Sigmoid colon (tissue), 7 donors: Measurements from ENCODE around the gene NKIRAS2. TPM values are rescaled to one million over a fixed set of nuclear protein-coding genes. Genes with fewer than 3 reads are reported as not detected.
"Not testable (repeated sequence)": the region's sequence is repeated elsewhere in the genome, so short reads cannot be mapped to it uniquely, and the experiment has no call there.

Source experiments
- DNase-seq: peaks from one replicate; pipeline ENCODE4 v3.0.0-alpha.2; 2019
- H3K27ac ChIP-seq, 4 donors: fragments of 200-600 bp; sonication (generic); one replicate each; pipeline ENCODE4 v1.5.1; 2016 to 2019; ENCODE audit warnings: mild to moderate bottlenecking in 1 of 4
- H3K27me3 ChIP-seq, 3 donors: fragments of 200-600 bp; sonication (generic); one replicate each; pipeline ENCODE4 v1.5.1; 2019; ENCODE audit warnings: mild to moderate bottlenecking in 1 of 3
- H3K36me3 ChIP-seq, 4 donors: fragments of 200-600 bp; sonication (generic); one replicate each; pipeline ENCODE4 v1.5.1; 2016 to 2019
- H3K4me1 ChIP-seq, 4 donors: fragments of 200-600 bp; sonication (generic); one replicate each; pipeline ENCODE4 v1.5.1; 2017 to 2019
- H3K4me3 ChIP-seq, 4 donors: fragments of 200-600 bp; sonication (generic); one replicate each; pipeline ENCODE4 v1.5.1; 2017 to 2019; ENCODE audit warnings: mild to moderate bottlenecking in 2 of 4, moderate library complexity in 1 of 4
- H3K9me3 ChIP-seq, 4 donors: fragments of 200-600 bp in 3 of 4; sonication (generic) in 3 of 4; one replicate each; pipeline versions ENCODE4 v1.5.1 to v1.6.1; 2013 to 2019
- CTCF ChIP-seq, 4 experiments: fragments of 450-650 bp in 3 of 4; fragments of 200-600 bp in 1 of 4; IDR thresholded peaks; one replicate each; pipeline ENCODE4 v1.5.1; 2016 to 2019; ENCODE audit warnings: antibody characterized with exemption in 4 of 4, mild to moderate bottlenecking in 3 of 4, moderate library complexity in 2 of 4
- EP300 ChIP-seq, 4 donors: sonication (generic); formaldehyde crosslinking; IDR thresholded peaks; one replicate each; pipeline ENCODE4 v1.6.1; 2017; ENCODE audit warnings: antibody characterized with exemption in 4 of 4
- POLR2A ChIP-seq, 2 donors: fragments of 450-650 bp; IDR thresholded peaks; one replicate each; pipeline ENCODE4 v1.6.1; 2016; ENCODE audit warnings: antibody characterized with exemption in 2 of 2, mild to moderate bottlenecking in 2 of 2, moderate library complexity in 2 of 2
- POLR2AphosphoS5 ChIP-seq, 4 donors: sonication (generic); formaldehyde crosslinking; IDR thresholded peaks; one replicate each; pipeline ENCODE4 v1.6.1; 2017; ENCODE audit warnings: antibody characterized with exemption in 4 of 4
- WGBS, 2 donors: extraction: QIAGEN DNeasy Blood & Tissue Kit; methylation state at CpG; one replicate each; pipeline ENCODE4 v1.1.7; 2013; 5-methylcytosine and 5-hydroxymethylcytosine counted together
- intact Hi-C: fragments of 100-400 bp; cut with DNase I; formaldehyde crosslinking; loops from one replicate; pipeline ENCODE4 v1.15.1; 2023
- polyA plus RNA-seq, 3 donors: library from polyadenylated mRNA; stranded (reverse); fragments of 200-250 nt; gene quantifications; one replicate each; pipeline ENCODE4 v1.2.3, GENCODE V29; 2013
- total RNA-seq, 4 donors: library from RNA; depleted of rRNA; stranded (reverse); fragments of >200 nt; gene quantifications; one replicate each; pipeline ENCODE4 v1.1.0, GENCODE V29; 2016
- donor health status: healthy with polysubstance abuse.
- donor health status: Bipolar disorder and iron deficiency.
- donor health status: healthy.

NKIRAS2 gene
- total and polyA plus RNA-seq, 7 donors, result 28.5 to 35.4 (median 32.6) TPM

GRCh38 chr17:42002175-42002791, 17.6 kb upstream of the NKIRAS2 start:
- TF ChIP-seq CTCF (IDR thresholded peaks at IDR 0.05), result no peak
- no peak for DNase-seq
- Histone ChIP-seq H3K4me3 (no peak overlapping the region), H3K9me3 (no peaks in the 10 kb centered on the region), H3K27ac (no peak overlapping the region), H3K36me3 (peaks cover 10 to 60% (median 27%) of the 10 kb centered on the region in 4 donors), H3K27me3 (no peaks in the 10 kb centered on the region), H3K4me1 (peaks cover 0 to 29% (median 25%) of the 10 kb centered on the region in 4 donors)
- 89 to 90% methylated on average over 7 of the region's 7 CpGs for WGBS, 2 donors
- intact Hi-C loops, result no loop called here

- Histone ChIP-seq H3K9me3 (no peaks in the 10 kb centered on the region), H3K36me3 (peaks cover 8 to 55% (median 22%) of the 10 kb centered on the region in 4 donors), H3K4me1 (peaks cover 0 to 35% (median 25%) of the 10 kb centered on the region in 4 donors), H3K27ac (peak overlapping the region in 2 of 4 donors; percentile 2 to 22), H3K27me3 (no peaks in the 10 kb centered on the region), H3K4me3 (no peak overlapping the region)
- intact Hi-C loops, result no loop called here
- no peak for DNase-seq
- WGBS, 2 donors, result 26 to 67% methylated on average over 3 of the region's 3 CpGs
- TF ChIP-seq POLR2AphosphoS5 (IDR thresholded peaks at IDR 0.05) (no peak), EP300 (IDR thresholded peaks at IDR 0.05) (no peak), CTCF (IDR thresholded peaks at IDR 0.05) (no peak), POLR2A (IDR thresholded peaks at IDR 0.05) (no peak)
Measured at GRCh38 chr17:42002792-42003301, 17.0 kb upstream of the NKIRAS2 start.

DNA sequence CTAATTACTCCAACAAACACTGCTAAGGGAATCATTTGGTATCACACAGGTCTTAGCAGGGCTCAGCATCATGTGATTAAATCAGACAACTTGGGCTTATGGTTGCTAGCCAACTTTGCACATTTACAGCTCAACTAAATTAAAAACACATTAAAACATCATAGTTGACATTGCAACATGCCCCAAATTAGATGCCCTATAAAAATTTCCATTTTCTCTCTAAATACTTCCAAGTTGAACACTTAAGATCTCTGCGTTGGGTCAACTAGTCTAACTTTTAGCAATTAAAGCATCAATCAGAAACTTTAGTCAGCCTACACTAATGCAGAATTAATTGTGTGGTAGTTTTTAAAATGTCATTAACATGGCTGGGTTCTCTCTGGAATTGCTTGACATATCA, 14.7 kb upstream of the NKIRAS2 start:
- WGBS, 2 donors, result 79 to 90% methylated on average over 1 of the region's 1 CpG
- peaks cover 0 to 47% (median 36%) of the 10 kb centered on the region in 4 donors for H3K4me1 ChIP-seq
- intact Hi-C loops, result no loop called here

GRCh38 chr17:42009170-42009569, 10.7 kb upstream of the NKIRAS2 start:
- WGBS, 2 donors, result 74 to 79% methylated on average over 4 of the region's 4 CpGs
- no peaks in the 10 kb centered on the region for H3K27me3 ChIP-seq
- no peaks in the 10 kb centered on the region for H3K36me3 ChIP-seq
- no peak overlapping the region for H3K4me3 ChIP-seq
- TF ChIP-seq POLR2AphosphoS5 (IDR thresholded peaks at IDR 0.05), result no peak
- no peak for TF ChIP-seq POLR2A (IDR thresholded peaks at IDR 0.05)
- peak in 1 of 4 experiments; percentile 12 for TF ChIP-seq CTCF (IDR thresholded peaks at IDR 0.05)
- TF ChIP-seq EP300 (IDR thresholded peaks at IDR 0.05), result no peak
- no peak for DNase-seq
- H3K4me1 ChIP-seq, result peaks cover 0 to 74% (median 66%) of the 10 kb centered on the region in 4 donors
- intact Hi-C loops, result no loop called here
- no peaks in the 10 kb centered on the region for H3K9me3 ChIP-seq
- no peak overlapping the region for H3K27ac ChIP-seq

More for the DNA sequence above, 14.7 kb upstream of the NKIRAS2 start:
- Histone ChIP-seq H3K4me3 (no peak overlapping the region), H3K9me3 (no peaks in the 10 kb centered on the region), H3K27me3 (no peaks in the 10 kb centered on the region), H3K36me3 (peaks cover 0 to 32% (median 2%) of the 10 kb centered on the region in 4 donors), H3K27ac (no peak overlapping the region)
- no peak for DNase-seq
- no peak for TF ChIP-seq POLR2AphosphoS5 (IDR thresholded peaks at IDR 0.05)
- TF ChIP-seq POLR2A (IDR thresholded peaks at IDR 0.05), result no peak
- TF ChIP-seq EP300 (IDR thresholded peaks at IDR 0.05), result no peak
- no peak for TF ChIP-seq CTCF (IDR thresholded peaks at IDR 0.05)

DNA sequence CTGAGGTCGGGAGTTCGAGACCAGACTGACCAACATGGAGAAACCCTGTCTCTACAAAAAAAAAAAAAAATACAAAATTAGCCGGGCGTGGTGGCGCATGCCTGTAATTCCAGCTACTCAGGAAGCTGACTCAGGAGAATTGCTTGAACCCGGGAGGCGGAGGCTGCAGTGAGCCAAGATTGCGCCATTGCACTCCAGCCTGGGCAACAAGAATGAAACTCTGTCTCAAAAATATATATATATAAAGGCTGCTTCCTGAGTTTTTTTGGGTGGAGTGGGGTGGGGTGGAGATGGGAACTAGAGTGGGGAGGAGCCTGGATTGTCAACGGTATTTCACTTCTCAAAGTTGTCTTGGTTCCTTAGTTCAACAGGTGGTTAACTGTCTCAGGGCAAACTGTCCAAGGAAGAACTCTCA, 9.6 kb upstream of the NKIRAS2 start:
- H3K4me3 ChIP-seq, H3K36me3 ChIP-seq, DNase-seq, intact Hi-C loops, H3K27me3 ChIP-seq, H3K9me3 ChIP-seq: not testable (repeated sequence)
- H3K27ac ChIP-seq, result peak overlapping the region in 1 of 4 donors; percentile 8
- H3K4me1 ChIP-seq, result peaks cover 0 to 74% (median 65%) of the 10 kb centered on the region in 4 donors
- 65 to 77% methylated on average over 9 of the region's 9 CpGs for WGBS, 2 donors
